NOMO-1 (cell line): ENCODE measurements around the gene CENPF.
"Not testable (repeated sequence)": the region's sequence is repeated elsewhere in the genome, so short reads cannot be mapped to it uniquely, and the experiment has no call there.

Experiments used
- DNase-seq, 2 experiments: peaks; one replicate each; lab custom pipeline; 2025; ENCODE audit not compliant: unreplicated experiment in 2 of 2; lab: John Stamatoyannopoulos, UW

CENPF gene

GRCh38 chr1:214602764-214603657, at the start of gene CENPF:
Gene CENPF, plus strand, starts transcription at chr1:214603195. Its CDS starts 10,560 bp downstream, at chr1:214613755.
- peak; percentile 97 to 99 for DNase-seq

- DNase-seq: peak in 1 of 2 experiments; percentile 25
Measured at GRCh38 chr1:214557952-214558735, 44.9 kb upstream of the CENPF start.

DNA sequence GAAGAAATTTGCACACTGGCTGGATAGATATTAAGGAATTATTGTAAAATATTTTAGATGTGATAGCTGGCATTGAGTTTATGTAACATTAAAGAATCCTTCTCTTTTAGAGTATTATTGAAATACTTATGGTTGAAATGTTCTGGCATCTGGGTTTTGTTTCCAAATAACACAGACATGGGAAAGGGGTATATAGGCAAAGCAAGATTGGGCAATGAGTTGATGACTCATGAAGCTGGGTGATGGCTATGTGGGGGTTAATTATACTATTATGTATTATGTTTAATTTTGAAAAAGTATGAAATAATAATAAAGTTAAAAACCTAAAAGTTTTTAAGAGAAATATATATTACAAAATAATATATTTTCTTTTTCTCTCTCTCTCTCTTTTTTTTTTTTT, 39.1 kb upstream of the CENPF start:
- no peak for DNase-seq

DNA sequence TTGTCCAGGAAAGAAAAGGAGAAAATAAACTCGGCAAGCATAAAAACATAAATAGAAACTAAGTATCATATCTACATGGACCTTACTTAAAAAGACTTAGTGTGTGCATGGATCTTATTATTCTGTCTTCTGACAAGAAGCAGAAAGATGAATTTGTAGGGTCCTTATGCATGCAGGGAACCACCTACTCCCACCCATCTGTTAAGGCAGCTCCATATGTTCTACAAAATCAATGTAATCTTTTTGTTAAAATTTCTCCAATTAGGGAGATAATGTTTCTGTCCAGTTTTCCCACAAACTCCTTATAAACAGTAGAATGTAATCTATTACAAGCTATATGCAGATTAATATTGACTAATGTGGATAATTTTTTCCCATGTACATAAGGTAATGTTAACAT, 37.7 kb upstream of the CENPF start:
- no peak for DNase-seq

DNA sequence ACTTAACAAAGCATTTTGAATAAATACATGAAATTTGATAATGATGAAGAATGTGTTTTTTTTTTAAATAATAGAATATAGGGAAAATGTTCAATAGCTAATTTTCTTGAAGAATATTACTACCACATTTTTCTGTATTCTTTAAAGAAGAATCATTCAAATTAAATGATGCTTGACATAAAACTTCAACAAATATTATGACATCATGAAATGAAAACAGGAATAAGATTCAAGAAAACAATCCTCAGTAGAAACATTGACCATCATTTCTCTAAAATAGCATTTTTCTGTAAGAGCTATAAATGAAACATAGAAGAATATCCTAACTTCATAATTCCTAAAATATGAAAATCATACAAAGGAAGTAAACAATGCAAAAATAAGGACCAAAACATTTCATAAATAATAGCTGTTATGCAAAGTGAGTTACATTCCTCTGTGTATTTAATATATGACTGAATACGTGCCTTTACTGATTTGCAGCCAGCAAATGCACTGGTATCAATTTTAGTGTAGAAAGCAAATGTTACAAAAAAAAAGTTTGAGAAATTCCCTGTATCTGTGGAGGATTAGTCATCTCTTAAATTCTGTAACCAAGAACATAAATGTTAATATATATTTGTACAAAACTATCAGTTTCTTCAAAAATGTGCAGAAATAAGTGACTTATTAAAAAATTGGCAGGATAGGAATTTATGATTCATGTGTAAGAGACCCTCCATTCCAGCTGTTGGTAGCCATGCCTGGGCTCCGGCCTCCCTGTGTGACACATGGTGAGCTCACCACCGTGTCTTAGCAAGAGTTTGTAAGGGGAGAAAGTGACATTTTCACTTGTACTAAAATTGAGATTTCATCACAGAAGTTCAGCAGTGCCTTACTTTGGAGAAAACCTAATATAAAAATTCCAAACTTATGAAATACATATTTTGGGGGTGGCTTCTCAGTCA, 36.6 kb upstream of the CENPF start:
- no peak for DNase-seq

DNA sequence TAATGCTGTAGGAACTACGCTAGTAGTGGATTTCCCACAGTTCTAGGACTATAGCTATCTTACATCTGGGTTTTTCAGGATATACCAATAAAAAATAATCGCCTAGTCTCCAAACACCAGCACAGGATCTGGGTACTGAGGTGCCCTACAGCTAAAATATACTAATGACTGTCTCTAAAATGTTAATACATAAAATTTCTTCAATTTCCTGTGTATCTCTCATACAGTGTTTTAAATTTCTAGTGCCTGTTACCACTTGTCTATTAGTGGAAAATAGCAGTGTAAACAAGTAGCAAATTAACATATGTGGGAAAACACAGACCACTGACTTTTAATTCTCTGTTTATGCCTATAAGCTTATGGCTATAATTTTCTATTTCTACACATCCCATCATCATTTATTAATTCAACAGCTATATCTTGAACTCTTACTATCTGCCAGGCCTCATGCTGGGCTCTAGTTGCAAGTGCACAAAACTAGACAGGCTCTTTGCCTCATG, 35.5 kb upstream of the CENPF start:
- no peak for DNase-seq

DNA sequence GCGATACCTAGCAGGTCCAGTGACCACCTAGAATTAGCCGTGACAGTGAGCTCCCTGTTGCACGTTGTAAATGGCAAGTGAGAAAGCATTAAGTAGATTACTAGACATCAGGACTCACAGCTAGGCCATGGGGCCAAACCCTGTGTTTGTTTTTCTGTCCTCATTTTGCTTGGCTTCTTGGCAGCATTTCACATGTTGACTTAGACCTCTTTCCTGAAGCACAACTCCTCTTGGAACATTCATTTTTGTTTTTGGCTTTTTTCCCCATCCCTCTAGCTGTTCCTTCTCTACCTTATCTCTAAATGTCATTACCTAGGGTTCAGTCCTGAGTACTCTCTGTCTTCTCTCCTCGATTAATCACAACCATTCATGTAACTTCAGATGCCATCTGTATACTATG, 34.7 kb upstream of the CENPF start:
- DNase-seq: no peak

DNA sequence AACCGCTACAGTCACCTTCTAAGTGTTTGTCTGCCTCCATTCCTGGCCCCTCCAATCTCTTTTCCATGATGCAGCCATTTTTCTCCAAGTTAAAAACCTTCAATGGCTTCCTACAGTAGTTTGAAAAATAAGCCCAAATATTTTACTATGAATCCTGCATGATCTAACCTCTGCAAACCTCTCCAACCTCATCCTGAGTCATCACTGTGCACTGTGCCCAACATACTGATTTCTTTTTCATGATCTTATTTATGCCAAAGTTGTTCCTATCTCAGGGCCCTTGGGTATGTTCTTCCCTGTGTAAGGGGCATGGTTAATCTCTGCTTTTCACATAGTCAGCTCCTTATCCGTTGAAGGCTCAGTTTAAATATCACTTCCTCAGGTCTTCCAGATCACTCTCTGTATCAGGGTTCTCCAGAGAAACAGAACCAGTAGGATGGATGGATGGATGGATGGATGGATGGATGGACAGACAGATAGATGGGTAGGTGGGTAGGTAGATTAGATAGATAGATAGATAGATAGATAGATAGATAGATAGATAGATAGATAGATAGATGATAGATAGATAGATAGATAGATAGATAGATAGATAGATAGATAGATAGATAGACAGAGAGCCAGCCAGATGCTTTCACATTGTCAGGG, 33.5 kb upstream of the CENPF start:
- DNase-seq: no peak

DNA sequence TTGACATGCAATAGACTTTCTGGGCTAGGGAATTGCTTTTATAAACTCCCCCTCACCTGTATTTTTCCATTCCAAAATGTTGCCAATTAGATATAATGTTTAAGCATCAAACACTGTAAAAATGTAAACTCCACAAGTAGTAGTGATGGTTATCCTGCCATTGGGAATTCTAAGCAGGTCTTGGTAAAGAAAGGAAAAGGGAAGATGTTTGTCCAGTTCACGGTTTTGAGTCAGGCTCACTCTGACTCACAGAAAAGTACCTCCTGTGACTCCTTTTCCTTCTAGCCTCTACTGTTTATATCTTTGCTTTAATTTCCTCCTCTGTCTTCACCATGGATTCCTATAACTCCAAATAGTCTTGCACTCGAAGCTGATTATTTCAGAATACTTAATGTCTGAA, 32.6 kb upstream of the CENPF start:
- DNase-seq: no peak

GRCh38 chr1:214571281-214571680, 31.7 kb upstream of the CENPF start:
- no peak for DNase-seq

GRCh38 chr1:214573386-214574318, 29.3 kb upstream of the CENPF start:
- peak in 1 of 2 experiments; percentile 4 for DNase-seq

DNA sequence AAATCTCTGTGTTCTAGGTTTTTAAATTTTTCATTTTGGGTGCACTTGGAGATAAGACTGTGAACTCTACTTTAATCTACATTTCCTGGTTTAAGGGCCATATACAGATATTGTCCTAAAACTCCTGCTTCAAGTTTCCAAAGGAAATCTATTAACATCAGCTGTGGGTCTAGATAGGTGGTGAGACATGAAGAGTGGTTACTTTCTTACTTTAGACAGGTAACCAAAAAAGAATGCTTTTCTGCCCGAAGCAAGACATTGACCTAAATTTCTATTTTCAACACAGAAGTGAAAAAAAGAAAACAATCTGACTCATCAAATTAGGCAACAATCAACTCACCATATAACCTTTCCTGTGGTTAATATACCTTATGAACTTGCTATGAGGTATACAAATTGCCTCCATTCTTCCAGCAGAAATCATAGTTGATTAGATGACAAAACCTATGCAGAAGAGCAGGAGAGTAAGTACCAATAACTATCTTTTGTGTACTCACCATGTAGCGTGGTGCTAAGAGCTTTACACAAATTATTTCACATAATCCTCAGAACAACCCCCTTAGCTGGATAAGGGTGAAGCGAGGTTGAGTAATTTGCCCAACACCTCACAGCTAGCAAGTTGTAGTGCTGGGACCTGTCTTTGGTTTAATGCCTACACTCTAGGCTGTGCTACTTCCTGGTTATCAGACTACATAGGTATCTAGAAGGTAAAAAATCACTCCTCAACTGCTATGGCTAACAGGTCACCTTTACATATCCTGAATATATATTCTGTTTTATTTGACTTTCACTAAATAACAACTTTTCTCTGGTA, 28.2 kb upstream of the CENPF start:
- no peak for DNase-seq

- DNase-seq: not testable (repeated sequence)
Measured at GRCh38 chr1:214576120-214576519, 26.9 kb upstream of the CENPF start.

DNA sequence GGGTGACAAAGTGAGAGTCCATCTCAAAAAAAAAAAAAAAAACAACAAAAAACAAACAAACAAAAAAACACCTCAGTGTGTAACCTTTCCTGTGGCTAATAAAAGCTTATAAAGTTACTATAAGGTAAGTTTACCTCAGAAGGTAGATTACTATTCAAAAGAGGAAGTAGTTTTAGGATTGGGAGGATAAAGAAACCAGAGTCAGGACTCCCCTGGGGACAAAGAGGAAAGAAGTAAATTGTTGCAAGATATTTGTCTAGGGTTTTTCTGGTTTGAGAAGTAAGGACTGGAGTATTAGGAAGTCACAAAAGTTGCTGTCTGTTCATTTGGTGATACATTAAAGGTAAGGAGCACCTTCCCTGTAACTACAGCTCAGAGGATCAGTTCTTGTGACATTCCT, 23.8 kb upstream of the CENPF start:
- peak; percentile 17 to 58 for DNase-seq

- DNase-seq: no peak
Measured at GRCh38 chr1:214581785-214582184, 21.2 kb upstream of the CENPF start.

DNA sequence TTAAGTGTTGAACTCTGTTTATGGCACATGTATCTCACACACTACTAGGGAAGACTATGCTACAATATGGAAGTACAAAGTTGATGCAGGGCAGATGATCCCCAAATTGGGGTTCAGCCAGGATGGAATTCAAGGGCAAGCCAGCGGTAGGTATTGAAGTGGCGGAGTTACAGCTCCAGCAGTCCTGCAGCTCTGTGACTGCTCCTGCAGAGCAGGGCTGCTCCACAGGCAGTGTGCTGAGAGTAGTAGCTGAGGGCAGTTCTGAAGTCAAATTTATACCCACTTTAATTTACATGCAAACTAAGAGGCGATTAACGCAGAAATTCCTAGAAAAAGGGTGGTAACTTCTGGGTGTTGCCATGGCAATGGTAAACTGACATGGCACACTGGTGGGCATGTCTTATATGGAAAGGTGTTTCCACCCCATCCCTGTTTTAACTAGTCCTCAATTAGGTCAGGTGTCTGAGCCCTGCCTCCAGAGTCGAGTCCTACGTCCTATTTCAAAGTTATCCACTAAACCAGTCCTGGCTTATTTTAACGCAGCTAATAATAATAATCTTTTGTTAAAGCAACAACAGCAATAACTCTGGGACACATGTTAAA, 20.6 kb upstream of the CENPF start:
- no peak for DNase-seq

DNA sequence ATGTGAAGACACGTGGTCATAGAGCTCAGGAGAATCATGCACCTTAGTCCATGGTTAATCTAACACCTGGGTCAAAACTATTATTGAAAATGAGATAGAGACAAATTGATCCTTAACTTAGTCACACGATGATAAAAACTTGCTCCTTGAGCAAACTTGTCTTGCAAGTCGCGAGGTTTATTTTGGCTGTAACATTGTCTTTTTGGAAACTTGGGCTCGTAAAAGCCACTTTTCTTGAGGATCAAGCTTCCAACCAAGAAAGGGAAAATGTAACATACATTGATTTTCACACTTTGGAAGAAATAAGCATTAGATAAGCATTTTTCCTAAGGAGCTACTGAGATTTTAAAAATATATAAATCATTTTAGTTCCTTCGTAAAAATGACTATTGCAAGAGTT, 19.9 kb upstream of the CENPF start:
- no peak for DNase-seq
